Measurements from ENCODE around the gene SHISA7.

DNA sequence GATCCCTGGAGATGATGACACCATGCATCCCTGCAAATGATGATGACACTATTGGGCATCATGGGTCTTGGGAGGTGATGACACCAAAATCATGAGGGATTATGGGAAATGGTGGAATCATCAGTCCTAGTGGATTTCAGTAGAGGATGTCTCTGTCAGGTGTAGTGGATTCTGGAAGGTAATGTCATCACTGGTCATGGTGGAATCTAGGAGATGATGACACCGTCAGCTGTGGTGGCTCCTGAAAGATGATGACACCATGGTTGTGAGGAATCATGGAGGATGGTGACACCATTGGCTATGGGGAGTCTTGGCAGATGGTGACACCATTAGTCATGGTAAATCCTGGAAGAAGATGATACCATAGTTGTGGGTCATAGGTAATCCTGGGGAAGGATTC lies 11.9 kb downstream of the SHISA7 start:
- TF ChIP-seq POLR2A (IDR thresholded peaks at IDR 0.05): no peak
- TF ChIP-seq, protein P1, sequence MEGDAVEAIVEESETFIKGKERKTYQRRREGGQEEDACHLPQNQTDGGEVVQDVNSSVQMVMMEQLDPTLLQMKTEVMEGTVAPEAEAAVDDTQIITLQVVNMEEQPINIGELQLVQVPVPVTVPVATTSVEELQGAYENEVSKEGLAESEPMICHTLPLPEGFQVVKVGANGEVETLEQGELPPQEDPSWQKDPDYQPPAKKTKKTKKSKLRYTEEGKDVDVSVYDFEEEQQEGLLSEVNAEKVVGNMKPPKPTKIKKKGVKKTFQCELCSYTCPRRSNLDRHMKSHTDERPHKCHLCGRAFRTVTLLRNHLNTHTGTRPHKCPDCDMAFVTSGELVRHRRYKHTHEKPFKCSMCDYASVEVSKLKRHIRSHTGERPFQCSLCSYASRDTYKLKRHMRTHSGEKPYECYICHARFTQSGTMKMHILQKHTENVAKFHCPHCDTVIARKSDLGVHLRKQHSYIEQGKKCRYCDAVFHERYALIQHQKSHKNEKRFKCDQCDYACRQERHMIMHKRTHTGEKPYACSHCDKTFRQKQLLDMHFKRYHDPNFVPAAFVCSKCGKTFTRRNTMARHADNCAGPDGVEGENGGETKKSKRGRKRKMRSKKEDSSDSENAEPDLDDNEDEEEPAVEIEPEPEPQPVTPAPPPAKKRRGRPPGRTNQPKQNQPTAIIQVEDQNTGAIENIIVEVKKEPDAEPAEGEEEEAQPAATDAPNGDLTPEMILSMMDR (IDR thresholded peaks at IDR 0.05): no peak
